Activated naive CD4-positive, alpha-beta T cell treated with anti-CD3 and anti-CD28 coated beads, Interleukin-2, amount 10 ng/mL, durations not matched to agents 7 days and 5 days (primary cell): Measurements from ENCODE around the gene ATP11B.

Source experiments
- CTCF ChIA-PET: fragments of 350-600 bp; sonication (Branson Sonifier 250); formaldehyde crosslinking; loops from one replicate; lab custom pipeline; 2021; ENCODE audit warnings: antibody characterized with exemption; lab: Charles Lee
- DNase-seq: peaks from one replicate; pipeline ENCODE4 v3.0.0-alpha.2; 2020
- H3K27ac Mint-ChIP-seq: one replicate; pipeline ENCODE4 v1.8.0; 2021; ENCODE audit warnings: mild to moderate bottlenecking, moderate library complexity, mixed read lengths
- H3K27me3 Mint-ChIP-seq: one replicate; pipeline ENCODE4 v1.8.0; 2021; ENCODE audit warnings: mild to moderate bottlenecking, mixed read lengths
- H3K36me3 Mint-ChIP-seq: one replicate; pipeline ENCODE4 v1.8.0; 2021; ENCODE audit warnings: mixed read lengths
- H3K4me1 Mint-ChIP-seq: one replicate; pipeline ENCODE4 v1.8.0; 2021; ENCODE audit warnings: mixed read lengths
- H3K4me3 Mint-ChIP-seq: one replicate; pipeline ENCODE4 v1.8.0; 2021; ENCODE audit warnings: mild to moderate bottlenecking, moderate library complexity, mixed read lengths
- H3K9me3 Mint-ChIP-seq: one replicate; pipeline ENCODE4 v1.8.0; 2021; ENCODE audit warnings: mixed read lengths

Gene ATP11B

GRCh38 chr3:182920515-182921084 lies 127.3 kb downstream of the ATP11B start:
- no peak overlapping the region for H3K4me3 Mint-ChIP-seq
- H3K27me3 Mint-ChIP-seq: no peaks in the 10 kb centered on the region
- CTCF ChIA-PET: no interaction called here
- peaks cover under 1% of the 10 kb centered on the region for H3K4me1 Mint-ChIP-seq
- DNase-seq: no peak
- no peak overlapping the region for H3K27ac Mint-ChIP-seq
- H3K9me3 Mint-ChIP-seq: no peaks in the 10 kb centered on the region
- peaks cover 51% of the 10 kb centered on the region for H3K36me3 Mint-ChIP-seq

DNA sequence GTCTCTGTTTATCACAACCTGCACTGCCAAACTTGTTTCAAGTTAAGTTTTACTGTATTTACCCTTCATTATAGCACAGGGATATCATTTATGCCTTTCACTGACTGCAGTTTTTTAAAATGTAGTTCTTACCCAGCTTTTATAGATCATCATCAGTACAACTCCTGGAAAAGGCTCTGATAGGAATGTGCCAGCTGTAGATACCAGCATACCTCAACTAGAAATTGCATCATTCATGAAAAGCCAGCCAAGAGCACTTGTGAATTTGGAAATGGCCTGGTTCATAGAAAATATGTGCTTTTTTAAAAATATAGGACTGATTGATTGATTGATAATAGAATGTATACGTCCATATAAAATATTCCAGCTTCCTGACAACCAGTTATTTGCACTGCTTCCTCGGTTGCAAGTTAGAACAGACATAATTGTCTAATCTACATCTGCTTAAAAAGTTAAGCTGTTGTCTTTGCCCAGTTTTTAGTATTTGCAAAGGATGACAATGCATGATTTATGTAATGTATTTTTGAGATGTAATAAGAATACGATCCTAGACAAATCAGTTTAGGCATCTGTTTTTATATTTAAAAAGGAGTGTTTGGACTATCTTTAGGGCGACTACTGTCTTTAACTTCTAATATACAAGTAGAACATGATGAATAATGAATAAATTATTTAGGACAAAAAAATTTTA lies 128.5 kb downstream of the ATP11B start:
- no peak overlapping the region for H3K4me3 Mint-ChIP-seq
- no peaks in the 10 kb centered on the region for H3K4me1 Mint-ChIP-seq
- no peak overlapping the region for H3K27ac Mint-ChIP-seq
- H3K36me3 Mint-ChIP-seq: peaks cover 53% of the 10 kb centered on the region
- H3K9me3 Mint-ChIP-seq: peaks cover 7% of the 10 kb centered on the region
- no peak for DNase-seq
- CTCF ChIA-PET: interaction anchor here (1.1 kb wide), 1 partner anchor 10 kb away, joined by 3 read pairs; no protein-coding TSS in a partner anchor
- H3K27me3 Mint-ChIP-seq: no peaks in the 10 kb centered on the region

DNA sequence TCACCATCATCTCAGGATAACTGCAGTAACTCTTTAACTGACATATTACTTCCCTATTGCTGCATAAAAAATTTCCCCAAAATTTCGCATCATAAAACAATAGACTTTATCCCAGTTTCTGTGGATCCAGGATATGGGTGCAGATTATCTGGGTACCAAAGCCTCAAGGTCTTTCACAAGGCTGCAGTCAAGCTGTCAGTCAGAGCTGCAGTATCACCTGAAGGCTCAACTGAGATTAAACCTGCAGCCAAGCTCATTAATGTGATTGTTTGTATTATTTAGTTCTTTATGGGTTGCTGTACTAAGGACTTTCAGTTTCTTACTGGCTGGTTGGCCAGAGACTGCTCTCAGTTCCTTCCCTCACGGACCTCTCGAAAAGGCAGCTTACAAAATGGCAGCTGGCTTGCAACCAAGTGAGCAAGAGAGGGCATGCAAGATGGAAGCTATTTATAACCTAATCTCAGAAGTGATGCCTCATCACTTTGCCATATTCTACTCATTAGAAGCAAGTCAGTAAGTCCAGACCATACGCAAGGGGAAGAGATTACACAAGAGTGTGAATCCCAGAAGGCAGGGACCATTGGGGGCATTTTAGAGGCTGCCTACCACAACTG lies 132.1 kb downstream of the ATP11B start:
- H3K27me3 Mint-ChIP-seq: no peaks in the 10 kb centered on the region
- H3K9me3 Mint-ChIP-seq: peaks cover 11% of the 10 kb centered on the region
- peaks cover 7% of the 10 kb centered on the region for H3K4me1 Mint-ChIP-seq
- H3K4me3 Mint-ChIP-seq: no peak overlapping the region
- DNase-seq: no peak
- no peak overlapping the region for H3K27ac Mint-ChIP-seq
- CTCF ChIA-PET: no interaction called here
- peaks cover 49% of the 10 kb centered on the region for H3K36me3 Mint-ChIP-seq

GRCh38 chr3:182925944-182926337 lies 132.6 kb downstream of the ATP11B start:
- CTCF ChIA-PET: no interaction called here
- H3K27ac Mint-ChIP-seq: no peak overlapping the region
- no peak for DNase-seq
- no peaks in the 10 kb centered on the region for H3K27me3 Mint-ChIP-seq
- peaks cover 11% of the 10 kb centered on the region for H3K9me3 Mint-ChIP-seq
- H3K4me1 Mint-ChIP-seq: peaks cover 7% of the 10 kb centered on the region
- H3K4me3 Mint-ChIP-seq: no peak overlapping the region
- H3K36me3 Mint-ChIP-seq: peaks cover 44% of the 10 kb centered on the region

DNA sequence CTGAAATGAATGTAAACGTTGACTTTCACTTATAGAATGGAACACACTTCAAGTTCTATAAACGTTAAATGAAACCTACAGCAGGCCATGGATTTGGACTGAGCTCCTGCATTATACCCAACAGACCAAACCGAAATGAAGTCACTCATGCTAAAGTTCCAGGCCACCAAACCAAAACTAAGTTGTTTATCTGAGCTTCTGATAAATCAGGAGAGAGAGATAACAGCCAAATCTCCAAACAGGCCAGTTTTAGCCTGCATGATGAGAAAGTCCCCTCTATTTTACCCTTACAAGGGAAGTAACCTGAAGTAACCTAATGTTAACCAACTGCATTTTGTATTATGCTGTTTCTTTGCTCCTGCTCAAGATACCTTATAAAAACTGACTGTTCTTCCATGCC lies 142.5 kb downstream of the ATP11B start:
- no peak overlapping the region for H3K27ac Mint-ChIP-seq
- no peak for DNase-seq
- CTCF ChIA-PET: interaction anchor here (1.2 to 1.6 kb wide), 2 partner anchors 12 to 26 kb away, joined by 4 to 6 read pairs; no protein-coding TSS in a partner anchor
- H3K9me3 Mint-ChIP-seq: peaks cover 10% of the 10 kb centered on the region
- peaks cover 10% of the 10 kb centered on the region for H3K4me1 Mint-ChIP-seq
- H3K4me3 Mint-ChIP-seq: no peak overlapping the region
- peaks cover 19% of the 10 kb centered on the region for H3K36me3 Mint-ChIP-seq
- no peaks in the 10 kb centered on the region for H3K27me3 Mint-ChIP-seq

- peaks cover 10% of the 10 kb centered on the region for H3K4me1 Mint-ChIP-seq
These were observed 143.1 kb downstream of the ATP11B start for GRCh38 chr3:182936239-182936917.

DNA sequence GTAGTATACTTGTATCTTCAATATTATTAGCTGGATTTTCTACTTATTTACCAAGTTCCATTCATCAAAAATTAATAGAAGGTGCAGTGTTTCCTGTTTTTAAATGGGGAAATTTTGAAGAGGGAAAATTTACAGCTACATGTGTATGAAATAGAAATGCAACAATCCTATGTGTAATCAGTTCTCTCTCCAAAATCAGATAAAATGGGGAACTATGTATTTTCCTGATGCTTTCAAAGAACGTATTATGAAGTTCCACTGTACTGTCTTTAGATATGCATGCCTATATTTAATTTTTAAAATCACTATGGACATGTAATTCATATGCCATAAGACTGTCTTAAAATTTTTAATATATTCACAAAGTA lies 143.6 kb downstream of the ATP11B start:
- Mint-ChIP-seq H3K27me3 (no peaks in the 10 kb centered on the region), H3K4me3 (no peak overlapping the region), H3K36me3 (peaks cover 14% of the 10 kb centered on the region), H3K4me1 (peaks cover 10% of the 10 kb centered on the region), H3K27ac (no peak overlapping the region), H3K9me3 (peaks cover 8% of the 10 kb centered on the region)
- CTCF ChIA-PET: interaction anchor here (1.6 kb wide), 1 partner anchor 27 kb away, joined by 6 read pairs; no protein-coding TSS in a partner anchor
- DNase-seq: no peak

More at GRCh38 chr3:182936239-182936917, 143.1 kb downstream of the ATP11B start:
- DNase-seq: no peak
- H3K27ac Mint-ChIP-seq: no peak overlapping the region
- H3K9me3 Mint-ChIP-seq: peaks cover 10% of the 10 kb centered on the region
- no peak overlapping the region for H3K4me3 Mint-ChIP-seq
- peaks cover 16% of the 10 kb centered on the region for H3K36me3 Mint-ChIP-seq
- no peaks in the 10 kb centered on the region for H3K27me3 Mint-ChIP-seq
- CTCF ChIA-PET: interaction anchor here (1.2 to 1.6 kb wide), 2 partner anchors 12 to 27 kb away, joined by 4 to 6 read pairs; no protein-coding TSS in a partner anchor

- Mint-ChIP-seq H3K4me1 (peaks cover 10% of the 10 kb centered on the region), H3K36me3 (peaks cover 11% of the 10 kb centered on the region), H3K27ac (no peak overlapping the region), H3K9me3 (peaks cover 4% of the 10 kb centered on the region), H3K27me3 (no peaks in the 10 kb centered on the region), H3K4me3 (no peak overlapping the region)
- CTCF ChIA-PET: no interaction called here
- DNase-seq: no peak
These were observed 144.2 kb downstream of the ATP11B start for GRCh38 chr3:182937293-182938051.

DNA sequence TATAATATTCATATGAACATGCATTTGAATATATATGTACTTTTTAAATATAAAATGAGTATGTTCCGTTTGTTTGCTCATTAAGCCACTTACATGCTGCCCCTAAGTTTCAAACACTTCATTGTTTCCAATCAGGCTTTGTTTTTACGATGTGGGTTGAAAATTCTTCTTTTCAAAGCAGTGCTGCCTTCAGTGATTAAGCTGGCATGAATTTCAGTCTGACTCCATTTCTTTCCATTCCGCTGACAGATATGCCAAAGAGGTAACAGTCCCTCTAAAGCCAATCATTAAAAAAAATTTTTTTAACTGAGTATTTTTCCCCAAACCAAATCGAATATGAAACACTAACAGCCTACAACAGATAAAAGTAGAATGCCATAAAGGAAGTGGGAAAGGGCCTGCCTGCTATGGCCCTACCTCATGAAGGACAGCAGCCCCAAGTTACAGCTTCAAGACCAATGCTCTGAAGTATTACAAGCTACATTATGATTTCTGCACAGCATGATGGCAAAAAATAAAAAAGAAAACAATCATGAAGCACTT lies 147.0 kb downstream of the ATP11B start:
- Mint-ChIP-seq H3K36me3 (peaks cover 14% of the 10 kb centered on the region), H3K4me3 (no peak overlapping the region), H3K27ac (no peak overlapping the region), H3K27me3 (no peaks in the 10 kb centered on the region), H3K4me1 (peaks cover 10% of the 10 kb centered on the region), H3K9me3 (no peaks in the 10 kb centered on the region)
- CTCF ChIA-PET: no interaction called here
- DNase-seq: no peak

DNA sequence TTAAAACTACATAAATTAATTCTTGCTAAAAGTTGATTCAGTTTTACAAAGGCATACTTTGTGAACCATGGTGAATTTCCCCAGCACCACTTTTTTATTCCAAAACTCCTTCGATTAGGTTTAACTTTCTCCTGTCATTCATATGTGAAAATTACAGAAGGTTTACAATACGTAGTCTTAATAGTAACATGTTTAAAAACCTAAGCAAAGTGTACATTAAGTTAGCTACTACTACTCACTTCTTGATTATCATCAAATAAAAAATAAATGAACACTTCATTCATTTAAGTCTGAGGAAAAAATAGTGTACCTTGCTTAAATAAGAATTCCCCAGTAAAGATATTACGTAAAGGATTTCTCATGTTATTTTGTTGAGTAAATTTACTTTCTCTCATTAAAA lies 148.4 kb downstream of the ATP11B start:
- no peak for DNase-seq
- no peak overlapping the region for H3K27ac Mint-ChIP-seq
- CTCF ChIA-PET: no interaction called here
- no peak overlapping the region for H3K4me3 Mint-ChIP-seq
- H3K4me1 Mint-ChIP-seq: peaks cover 10% of the 10 kb centered on the region
- H3K27me3 Mint-ChIP-seq: no peaks in the 10 kb centered on the region
- H3K36me3 Mint-ChIP-seq: peaks cover 22% of the 10 kb centered on the region
- no peaks in the 10 kb centered on the region for H3K9me3 Mint-ChIP-seq

GRCh38 chr3:182947888-182948287 lies 154.6 kb downstream of the ATP11B start:
- no peaks in the 10 kb centered on the region for H3K9me3 Mint-ChIP-seq
- no peaks in the 10 kb centered on the region for H3K27me3 Mint-ChIP-seq
- DNase-seq: no peak
- CTCF ChIA-PET: interaction anchor here (1.1 to 1.5 kb wide), 2 partner anchors 12 to 80 kb away, joined by 4 read pairs; no protein-coding TSS in a partner anchor
- peaks cover 3% of the 10 kb centered on the region for H3K4me1 Mint-ChIP-seq
- H3K36me3 Mint-ChIP-seq: peaks cover 40% of the 10 kb centered on the region
- H3K27ac Mint-ChIP-seq: no peak overlapping the region
- no peak overlapping the region for H3K4me3 Mint-ChIP-seq

DNA sequence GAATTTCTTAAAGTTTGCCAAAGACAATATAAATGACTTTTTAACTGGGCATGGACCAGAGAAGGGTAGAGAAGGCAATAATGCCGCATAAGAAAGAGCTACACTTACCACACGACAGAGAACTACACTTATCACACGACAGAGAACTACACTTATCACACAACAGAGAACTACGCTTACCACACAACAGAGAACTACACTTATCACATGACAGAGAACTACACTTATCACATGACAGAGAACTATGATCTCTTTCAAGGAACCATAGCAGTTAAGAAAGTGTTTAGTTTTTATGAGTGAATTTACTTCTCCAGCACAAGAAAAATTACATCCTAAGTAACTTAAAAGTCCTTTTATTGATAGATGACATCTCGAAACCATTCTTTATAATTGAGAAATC lies 155.0 kb downstream of the ATP11B start:
- H3K9me3 Mint-ChIP-seq: no peaks in the 10 kb centered on the region
- peaks cover 41% of the 10 kb centered on the region for H3K36me3 Mint-ChIP-seq
- H3K4me3 Mint-ChIP-seq: no peak overlapping the region
- H3K4me1 Mint-ChIP-seq: peaks cover 3% of the 10 kb centered on the region
- CTCF ChIA-PET: interaction anchor here (1.5 kb wide), 1 partner anchor 12 kb away, joined by 4 read pairs; no protein-coding TSS in a partner anchor
- H3K27me3 Mint-ChIP-seq: no peaks in the 10 kb centered on the region
- DNase-seq: no peak
- no peak overlapping the region for H3K27ac Mint-ChIP-seq

GRCh38 chr3:182949688-182950087 lies 156.4 kb downstream of the ATP11B start:
- H3K4me3 Mint-ChIP-seq: no peak overlapping the region
- CTCF ChIA-PET: no interaction called here

More at GRCh38 chr3:182949688-182950087, 156.4 kb downstream of the ATP11B start:
- Mint-ChIP-seq H3K36me3 (peaks cover 41% of the 10 kb centered on the region), H3K27me3 (no peaks in the 10 kb centered on the region), H3K9me3 (no peaks in the 10 kb centered on the region), H3K27ac (no peak overlapping the region), H3K4me1 (peaks cover 3% of the 10 kb centered on the region)
- DNase-seq: no peak
